Kidney (tissue), 14 donors: Measurements from ENCODE around the gene GID4. TPM values are rescaled to one million over a fixed set of nuclear protein-coding genes. Genes with fewer than 3 reads are reported as not detected.
A peak's percentile ranks its signal among the peaks of the same experiment; 100 is the strongest.

ENCODE experiments used
- DNase-seq, 5 donors: peaks; one replicate each; pipeline ENCODE4 v3.0.0-alpha.2; 2013 to 2020
- FAIRE-seq: peaks from 2 replicates; lab custom pipeline; 2012; peaks lifted over from hg19 to GRCh38; lab: Jason Lieb, UNC
- H3K27ac ChIP-seq, 2 donors: one replicate each; pipeline ENCODE4 v1.7.0; 2013; ENCODE audit warnings: low read depth in 2 of 2, low read length in 2 of 2, inconsistent platforms in 1 of 2
- H3K27me3 ChIP-seq: one replicate; pipeline ENCODE4 v1.7.1; 2013; ENCODE audit warnings: low read length, inconsistent platforms; ENCODE audit not compliant: control insufficient read depth, insufficient read depth
- H3K36me3 ChIP-seq, 3 donors: one replicate each; pipeline versions ENCODE4 v1.7.0 to v1.7.1; 2013; ENCODE audit warnings: low read length in 3 of 3, control low read depth in 1 of 3, inconsistent platforms in 1 of 3; ENCODE audit not compliant: insufficient read depth in 3 of 3, control insufficient read depth in 2 of 3
- H3K4me1 ChIP-seq, 3 donors: one replicate each; pipeline versions ENCODE4 v1.7.0 to v1.7.1; 2013; ENCODE audit warnings: low read length in 3 of 3, inconsistent platforms in 1 of 3, low read depth in 1 of 3; ENCODE audit not compliant: control insufficient read depth in 2 of 3, insufficient read depth in 2 of 3
- H3K4me3 ChIP-seq, 3 donors: one replicate each; pipeline versions ENCODE4 v1.7.0 to v1.8.1; 2013; ENCODE audit warnings: low read length in 3 of 3, control low read depth in 1 of 3, inconsistent platforms in 1 of 3
- H3K9ac ChIP-seq, 3 donors: one replicate each; pipeline versions ENCODE4 v1.7.0 to v1.7.1; 2013; ENCODE audit warnings: low read length in 3 of 3, control low read depth in 1 of 3, inconsistent platforms in 1 of 3
- H3K9me3 ChIP-seq, 3 donors: one replicate each; pipeline versions ENCODE4 v1.7.0 to v1.7.1; 2013; ENCODE audit warnings: low read length in 3 of 3, control low read depth in 1 of 3, inconsistent platforms in 1 of 3; ENCODE audit not compliant: control insufficient read depth in 2 of 3, insufficient read depth in 1 of 3
- intact Hi-C: fragments of 100-400 bp; cut with DNase I; formaldehyde crosslinking; loops from one replicate; pipeline ENCODE4 v1.11.1; 2022
- polyA plus RNA-seq: library from polyadenylated mRNA; stranded (reverse); fragments of 350-450 nt; fragmentation: Illumina TruSeq; extraction: RNeasy Lipid Tissue Mini Kit (QIAGEN cat#74804); gene quantifications from one replicate; pipeline ENCODE4 v1.2.3, GENCODE V29; 2014; ENCODE audit warnings: low read depth, low replicate concordance; ENCODE audit not compliant: insufficient read depth
- total RNA-seq: library from RNA; stranded (reverse); fragmentation: NEBNext Ultra II Directional; extraction: Animal tissue kit (Norgen Biotek cat#: 25700); gene quantifications from one replicate; pipeline ENCODE4 v1.2.1, GENCODE V29; 2021
- TF ChIP-seq, protein P1 (sequence below): IDR thresholded peaks from 3 replicates; pipeline ENCODE4 v1.5.1; 2012; ENCODE audit warnings: mild to moderate bottlenecking, moderate library complexity, borderline replicate concordance; ENCODE audit not compliant: insufficient read depth; ENCODE audit errors: extremely low read depth
- donor health status: control.
- donor health status: control.
- donor health status: control.
- donor health status: control.
- donor health status: control.
- donor health status: DM: yes; HTN: yes; CAD: no.
- donor health status: Normal renal cell carcinoma (clear cell type).

The GID4 gene
- total and polyA plus RNA-seq, 2 donors from 2014 or later: 3.4 to 8.7 TPM

- no peaks in the 10 kb centered on the region for H3K27me3 ChIP-seq
- TF ChIP-seq, protein P1, sequence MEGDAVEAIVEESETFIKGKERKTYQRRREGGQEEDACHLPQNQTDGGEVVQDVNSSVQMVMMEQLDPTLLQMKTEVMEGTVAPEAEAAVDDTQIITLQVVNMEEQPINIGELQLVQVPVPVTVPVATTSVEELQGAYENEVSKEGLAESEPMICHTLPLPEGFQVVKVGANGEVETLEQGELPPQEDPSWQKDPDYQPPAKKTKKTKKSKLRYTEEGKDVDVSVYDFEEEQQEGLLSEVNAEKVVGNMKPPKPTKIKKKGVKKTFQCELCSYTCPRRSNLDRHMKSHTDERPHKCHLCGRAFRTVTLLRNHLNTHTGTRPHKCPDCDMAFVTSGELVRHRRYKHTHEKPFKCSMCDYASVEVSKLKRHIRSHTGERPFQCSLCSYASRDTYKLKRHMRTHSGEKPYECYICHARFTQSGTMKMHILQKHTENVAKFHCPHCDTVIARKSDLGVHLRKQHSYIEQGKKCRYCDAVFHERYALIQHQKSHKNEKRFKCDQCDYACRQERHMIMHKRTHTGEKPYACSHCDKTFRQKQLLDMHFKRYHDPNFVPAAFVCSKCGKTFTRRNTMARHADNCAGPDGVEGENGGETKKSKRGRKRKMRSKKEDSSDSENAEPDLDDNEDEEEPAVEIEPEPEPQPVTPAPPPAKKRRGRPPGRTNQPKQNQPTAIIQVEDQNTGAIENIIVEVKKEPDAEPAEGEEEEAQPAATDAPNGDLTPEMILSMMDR: no peak
- H3K4me3 ChIP-seq: no peak overlapping the region
- no peak overlapping the region for H3K27ac ChIP-seq
- FAIRE-seq: no peak
- intact Hi-C loops: no loop called here
- no peaks in the 10 kb centered on the region for H3K4me1 ChIP-seq
- peaks cover 0 to 3% (median 0%) of the 10 kb centered on the region in 3 donors for H3K36me3 ChIP-seq
- H3K9me3 ChIP-seq: no peaks in the 10 kb centered on the region
- H3K9ac ChIP-seq: no peak overlapping the region
- DNase-seq: peak in 1 of 5 donors; percentile 52
Measured at GRCh38 chr17:17998934-17999333, 40.3 kb upstream of the GID4 start.

GRCh38 chr17:17999364-18000029 lies 39.7 kb upstream of the GID4 start:
- no peaks in the 10 kb centered on the region for H3K9me3 ChIP-seq
- TF ChIP-seq, protein P1: no peak
- H3K9ac ChIP-seq: no peak overlapping the region
- no peaks in the 10 kb centered on the region for H3K27me3 ChIP-seq
- H3K4me3 ChIP-seq: no peak overlapping the region
- intact Hi-C loops: no loop called here
- no peaks in the 10 kb centered on the region for H3K4me1 ChIP-seq
- no peak overlapping the region for H3K27ac ChIP-seq
- FAIRE-seq (no peak), DNase-seq (peak in 1 of 5 donors; percentile 12)
- H3K36me3 ChIP-seq: peaks cover 0 to 3% (median 0%) of the 10 kb centered on the region in 3 donors

DNA sequence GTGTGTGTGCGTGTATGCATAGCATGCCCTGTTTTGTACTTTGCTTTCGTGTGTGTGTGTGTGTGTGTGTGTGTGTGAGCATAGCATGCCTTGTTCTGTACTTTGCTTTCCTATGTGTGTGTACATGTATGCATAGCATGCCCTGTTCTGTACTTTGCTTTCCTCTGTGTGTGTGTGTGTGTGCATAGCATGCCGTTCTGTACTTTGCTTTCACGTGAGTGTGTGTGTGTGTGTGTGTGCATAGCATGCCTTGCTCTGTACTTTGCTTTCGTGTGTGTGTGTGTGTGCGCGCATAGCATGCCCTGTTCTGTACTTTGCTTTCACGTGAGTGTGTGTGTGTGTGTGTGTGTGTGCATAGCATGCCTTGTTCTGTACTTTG lies 39.2 kb upstream of the GID4 start:
- Histone ChIP-seq H3K9ac (no peak overlapping the region), H3K4me1 (no peaks in the 10 kb centered on the region), H3K4me3 (no peak overlapping the region), H3K27ac (no peak overlapping the region), H3K27me3 (no peaks in the 10 kb centered on the region), H3K9me3 (no peaks in the 10 kb centered on the region), H3K36me3 (peaks cover 0 to 3% (median 0%) of the 10 kb centered on the region in 3 donors)
- intact Hi-C loops: no loop called here
- TF ChIP-seq, protein P1: no peak
- peak in 1 of 5 donors; percentile 21 for DNase-seq
- no peak for FAIRE-seq

- Histone ChIP-seq H3K4me1 (no peaks in the 10 kb centered on the region), H3K36me3 (peaks cover 0 to 3% (median 0%) of the 10 kb centered on the region in 3 donors)
Measured at GRCh38 chr17:18002171-18002570, 37.0 kb upstream of the GID4 start.

More at GRCh38 chr17:18002171-18002570, 37.0 kb upstream of the GID4 start:
- no peak for DNase-seq
- no peak overlapping the region for H3K4me3 ChIP-seq
- TF ChIP-seq, protein P1: no peak
- no peaks in the 10 kb centered on the region for H3K9me3 ChIP-seq
- H3K27ac ChIP-seq: no peak overlapping the region
- H3K9ac ChIP-seq: no peak overlapping the region
- intact Hi-C loops: no loop called here
- FAIRE-seq: no peak
- H3K27me3 ChIP-seq: no peaks in the 10 kb centered on the region
